Keratinocyte (primary cell): ENCODE measurements around the gene CDX2. TPM values are rescaled to one million over a fixed set of nuclear protein-coding genes. Genes with fewer than 3 reads are reported as not detected.

Experiments
- DNase-seq: peaks from one replicate; pipeline ENCODE4 v3.0.0-alpha.2; 2011; ENCODE audit warnings: low read depth, missing footprints, low spot score
- FAIRE-seq: peaks from 2 replicates; lab custom pipeline; 2011; peaks lifted over from hg19 to GRCh38; lab: Jason Lieb, UNC
- H2AFZ ChIP-seq: 2 replicates; pipeline ENCODE4 v1.6.0; 2012; ENCODE audit warnings: low read length, control low read depth, inconsistent platforms; ENCODE audit not compliant: control insufficient read depth
- H3K27ac ChIP-seq: 2 replicates; pipeline ENCODE4 v1.5.1; 2011; ENCODE audit warnings: low read length; ENCODE audit not compliant: control insufficient read depth, insufficient read depth
- H3K27me3 ChIP-seq: 3 replicates; pipeline ENCODE4 v1.6.0; 2011; ENCODE audit warnings: low read length; ENCODE audit not compliant: control insufficient read depth, insufficient read depth; ENCODE audit errors: extremely low read depth
- H3K36me3 ChIP-seq, 2 experiments: 2 replicates in 1 of 2; 3 replicates in 1 of 2; pipeline ENCODE4 v1.5.1; 2011; ENCODE audit warnings: low read length in 2 of 2, mild to moderate bottlenecking in 1 of 2; ENCODE audit not compliant: control insufficient read depth in 2 of 2, insufficient read depth in 2 of 2; ENCODE audit errors: extremely low read depth in 1 of 2
- H3K4me1 ChIP-seq: 3 replicates; pipeline ENCODE4 v1.5.1; 2011; ENCODE audit warnings: low read length; ENCODE audit not compliant: control insufficient read depth, insufficient read depth; ENCODE audit errors: extremely low read depth
- H3K4me2 ChIP-seq: 3 replicates; pipeline ENCODE4 v1.6.0; 2011; ENCODE audit warnings: low read depth, low read length; ENCODE audit not compliant: control insufficient read depth, insufficient read depth; ENCODE audit errors: extremely low read depth
- H3K4me3 ChIP-seq, 3 experiments: fragments of 200-600 bp in 1 of 3; sonication (generic) in 1 of 3; 2 replicates in 2 of 3; 3 replicates in 1 of 3; pipeline ENCODE4 v1.5.1; 2011 to 2016; ENCODE audit warnings: low read length in 3 of 3, mild to moderate bottlenecking in 3 of 3, control low read depth in 2 of 3, inconsistent platforms in 1 of 3, low read depth in 1 of 3, mixed read lengths in 1 of 3, mixed run types in 1 of 3, moderate library complexity in 1 of 3; ENCODE audit not compliant: control insufficient read depth in 2 of 3, insufficient read depth in 2 of 3; ENCODE audit errors: extremely low read depth in 1 of 3
- H3K79me2 ChIP-seq: 2 replicates; pipeline ENCODE4 v1.6.0; 2012; ENCODE audit warnings: low read length; ENCODE audit not compliant: control insufficient read depth, insufficient read depth
- H3K9ac ChIP-seq: 3 replicates; pipeline ENCODE4 v1.6.0; 2011; ENCODE audit warnings: low read length; ENCODE audit not compliant: control insufficient read depth, insufficient read depth; ENCODE audit errors: extremely low read depth
- H3K9me1 ChIP-seq: 3 replicates; pipeline ENCODE4 v1.6.0; 2011; ENCODE audit warnings: low read length; ENCODE audit not compliant: control insufficient read depth, insufficient read depth; ENCODE audit errors: extremely low read depth
- H3K9me3 ChIP-seq: 2 replicates; pipeline ENCODE4 v1.5.1; 2012; ENCODE audit warnings: low read depth, low read length; ENCODE audit not compliant: control insufficient read depth
- H4K20me1 ChIP-seq: 3 replicates; pipeline ENCODE4 v1.6.0; 2011; ENCODE audit warnings: low read length; ENCODE audit not compliant: control insufficient read depth, insufficient read depth; ENCODE audit errors: extremely low read depth
- EZH2 ChIP-seq: IDR thresholded peaks from one replicate; pipeline ENCODE4 v1.6.1; 2012; ENCODE audit warnings: inconsistent platforms, mild to moderate bottlenecking, low read length, moderate library complexity
- dilution Hi-C: fragments of 300-500 bp; cut with MboI; formaldehyde crosslinking; loops from one replicate; pipeline ENCODE4 v1.7.0; 2020; ENCODE audit warnings: low sequenced_read_pairs; ENCODE audit not compliant: extremely low pct_ligation_motif_present
- polyA plus RNA-seq, 5 experiments: library from polyadenylated mRNA; depleted of rRNA in 3 of 5; stranded (reverse) in 3 of 5; stranded (forward) in 1 of 5; unstranded in 1 of 5; fragments of >200 nt; gene quantifications; 1 replicate in 1 of 5; 2 replicates in 3 of 5; 3 replicates in 1 of 5; pipeline versions ENCODE4 v1.2.1 to v1.2.3, GENCODE V29; 2011 to 2012; ENCODE audit warnings: missing spikeins in 2 of 5, low read depth in 1 of 5, low replicate concordance in 1 of 5
- TF ChIP-seq, protein P1 (sequence below), 3 experiments: IDR thresholded peaks in 1 of 3; conservative IDR thresholded peaks in 1 of 3; optimal IDR thresholded peaks in 1 of 3; 2 replicates in 2 of 3; 3 replicates in 1 of 3; pipeline versions ENCODE3 to v1.5.1; 2011; ENCODE audit warnings: low read length in 3 of 3, mild to moderate bottlenecking in 3 of 3, moderate library complexity in 2 of 3, control low read depth in 1 of 3, inconsistent platforms in 1 of 3; ENCODE audit not compliant: insufficient read depth in 2 of 3; ENCODE audit errors: extremely low read depth in 1 of 3

The CDX2 gene
- polyA plus RNA-seq, 1 donor (not counting 4 experiments of a cell fraction or from before 2014, with no cell fraction given), result not detected

DNA sequence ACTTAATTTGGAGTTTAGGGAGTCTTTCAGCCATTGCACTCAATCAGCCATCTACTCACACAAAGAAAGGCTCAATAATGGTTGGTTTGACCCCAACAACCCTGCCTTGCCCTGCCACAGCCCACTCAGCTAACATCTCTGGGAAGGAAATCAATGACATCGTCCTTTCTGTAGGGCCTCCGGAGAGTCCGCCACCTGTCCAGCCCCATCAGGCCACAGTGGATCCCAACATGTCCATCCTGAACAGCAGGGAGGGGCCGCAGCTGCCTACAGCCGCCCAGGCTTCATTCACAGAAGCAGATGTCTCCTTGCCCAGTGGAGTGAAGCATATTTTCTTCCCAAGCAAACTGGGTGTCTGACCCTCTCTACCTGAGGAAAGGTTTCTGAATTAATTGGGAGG, 4.2 kb upstream of the CDX2 start:
- Histone ChIP-seq H3K9me1 (no peaks in the 10 kb centered on the region), H3K4me3 (no peak overlapping the region), H4K20me1 (no peaks in the 10 kb centered on the region), H3K9ac (no peak overlapping the region), H3K79me2 (no peaks in the 10 kb centered on the region), H3K27ac (no peak overlapping the region), H3K9me3 (no peaks in the 10 kb centered on the region), H3K4me2 (no peak overlapping the region), H3K27me3 (peaks cover 100% of the 10 kb centered on the region), H3K36me3 (no peaks in the 10 kb centered on the region), H3K4me1 (peaks cover 2% of the 10 kb centered on the region), H2AFZ (no peak overlapping the region)
- DNase-seq, result no peak
- no peak for FAIRE-seq
- dilution Hi-C loops, result loop anchor here (25.0 kb wide), 1 partner anchor 136 kb away; no protein-coding TSS in a partner anchor
- TF ChIP-seq, protein P1, sequence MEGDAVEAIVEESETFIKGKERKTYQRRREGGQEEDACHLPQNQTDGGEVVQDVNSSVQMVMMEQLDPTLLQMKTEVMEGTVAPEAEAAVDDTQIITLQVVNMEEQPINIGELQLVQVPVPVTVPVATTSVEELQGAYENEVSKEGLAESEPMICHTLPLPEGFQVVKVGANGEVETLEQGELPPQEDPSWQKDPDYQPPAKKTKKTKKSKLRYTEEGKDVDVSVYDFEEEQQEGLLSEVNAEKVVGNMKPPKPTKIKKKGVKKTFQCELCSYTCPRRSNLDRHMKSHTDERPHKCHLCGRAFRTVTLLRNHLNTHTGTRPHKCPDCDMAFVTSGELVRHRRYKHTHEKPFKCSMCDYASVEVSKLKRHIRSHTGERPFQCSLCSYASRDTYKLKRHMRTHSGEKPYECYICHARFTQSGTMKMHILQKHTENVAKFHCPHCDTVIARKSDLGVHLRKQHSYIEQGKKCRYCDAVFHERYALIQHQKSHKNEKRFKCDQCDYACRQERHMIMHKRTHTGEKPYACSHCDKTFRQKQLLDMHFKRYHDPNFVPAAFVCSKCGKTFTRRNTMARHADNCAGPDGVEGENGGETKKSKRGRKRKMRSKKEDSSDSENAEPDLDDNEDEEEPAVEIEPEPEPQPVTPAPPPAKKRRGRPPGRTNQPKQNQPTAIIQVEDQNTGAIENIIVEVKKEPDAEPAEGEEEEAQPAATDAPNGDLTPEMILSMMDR (optimal IDR thresholded peaks at IDR 0.05 in 1 of 3, IDR thresholded peaks at IDR 0.05 in 1 of 3, conservative IDR thresholded peaks at IDR 0.05 in 1 of 3; ENCODE audit: extremely low read depth in 1 of 3, insufficient read depth in 2 of 3, low read length in 3 of 3), result no peak
- TF ChIP-seq EZH2, result no peak

DNA sequence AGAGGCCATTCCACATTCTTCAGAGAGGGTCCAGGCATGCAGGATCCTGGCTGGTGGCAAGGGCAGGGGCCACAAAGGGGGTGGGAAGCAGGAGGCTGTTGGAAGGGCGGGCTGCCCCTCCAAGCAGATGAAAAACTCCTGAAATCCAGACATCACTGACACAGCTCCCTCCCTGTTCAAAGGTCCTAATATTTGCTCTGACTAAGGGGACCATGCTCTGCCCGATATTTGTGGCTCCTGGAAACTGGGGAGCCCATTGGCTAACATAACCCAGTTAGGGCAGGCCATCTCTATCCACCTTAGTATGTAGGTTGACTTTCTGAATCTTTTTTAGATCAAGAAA, 3.3 kb upstream of the CDX2 start:
- Histone ChIP-seq H3K9me1 (no peaks in the 10 kb centered on the region), H3K36me3 (no peaks in the 10 kb centered on the region), H3K4me1 (peaks cover 2% of the 10 kb centered on the region), H3K4me2 (no peak overlapping the region), H3K79me2 (no peaks in the 10 kb centered on the region), H3K9me3 (no peaks in the 10 kb centered on the region), H3K27me3 (peaks cover 100% of the 10 kb centered on the region), H4K20me1 (no peaks in the 10 kb centered on the region), H3K4me3 (no peak overlapping the region), H3K9ac (no peak overlapping the region), H3K27ac (no peak overlapping the region), H2AFZ (no peak overlapping the region)
- dilution Hi-C loops, result loop anchor here (25.0 kb wide), 1 partner anchor 135 kb away; no protein-coding TSS in a partner anchor
- FAIRE-seq, result no peak
- no peak for DNase-seq
- TF ChIP-seq, protein P1 (optimal IDR thresholded peaks at IDR 0.05 in 1 of 3, IDR thresholded peaks at IDR 0.05 in 1 of 3, conservative IDR thresholded peaks at IDR 0.05 in 1 of 3; ENCODE audit: extremely low read depth in 1 of 3, insufficient read depth in 2 of 3, low read length in 3 of 3), result no peak
- no peak for TF ChIP-seq EZH2
